Esophagus muscularis mucosa (tissue), 3 donors: ENCODE results near the gene DPEP1.

ENCODE experiments used
- CTCF ChIP-seq, 3 experiments: fragments of 200-600 bp in 2 of 3; fragments of 450-650 bp in 1 of 3; sonication (generic) in 2 of 3; IDR thresholded peaks; one replicate each; pipeline ENCODE4 v1.5.1; 2017 to 2019; ENCODE audit warnings: antibody characterized with exemption in 3 of 3, mild to moderate bottlenecking in 2 of 3, moderate library complexity in 1 of 3
- POLR2A ChIP-seq: fragments of 450-650 bp; IDR thresholded peaks from one replicate; pipeline ENCODE4 v1.6.1; 2017; ENCODE audit warnings: antibody characterized with exemption, moderate library complexity, mild to moderate bottlenecking, low read depth

GRCh38 chr16:89653656-89654295 lies 40.3 kb downstream of the DPEP1 start:
- TF ChIP-seq CTCF (IDR thresholded peaks at IDR 0.05) (no peak), POLR2A (no peak)
